HEK293T (cell line): Measurements from ENCODE around the gene CLDN1.

ENCODE experiments used
- BHLHE40 ChIP-seq: fragments of 450-650 bp; IDR thresholded peaks from 2 replicates; pipeline ENCODE4 v1.6.1; 2016; ENCODE audit warnings: mild to moderate bottlenecking, moderate library complexity, borderline replicate concordance
- ELF4 ChIP-seq: fragments of 450-650 bp; IDR thresholded peaks from 2 replicates; pipeline ENCODE4 v1.6.1; 2017; ENCODE audit warnings: antibody characterized with exemption
- FOXA1 ChIP-seq: fragments of 450-650 bp; IDR thresholded peaks from 2 replicates; pipeline ENCODE4 v1.6.1; 2016; ENCODE audit warnings: mild to moderate bottlenecking
- FOXM1 ChIP-seq: fragments of 450-650 bp; IDR thresholded peaks from 2 replicates; pipeline ENCODE4 v1.6.1; 2017; ENCODE audit warnings: mild to moderate bottlenecking, borderline replicate concordance
- HDGF ChIP-seq: fragments of 450-650 bp; IDR thresholded peaks from 2 replicates; pipeline ENCODE4 v1.6.1; 2017; ENCODE audit warnings: antibody characterized with exemption, borderline replicate concordance
- SP1 ChIP-seq: fragments of 450-650 bp; IDR thresholded peaks from 2 replicates; pipeline ENCODE4 v1.6.1; 2017
- SUZ12 ChIP-seq: fragments of 450-650 bp; IDR thresholded peaks from 2 replicates; pipeline ENCODE4 v1.6.1; 2016; ENCODE audit warnings: mild to moderate bottlenecking
- TARDBP ChIP-seq: fragments of 450-650 bp; IDR thresholded peaks from 2 replicates; pipeline ENCODE4 v1.6.1; 2016
- ZNF384 ChIP-seq: fragments of 450-650 bp; IDR thresholded peaks from 2 replicates; pipeline ENCODE4 v1.6.1; 2016
- TF ChIP-seq, protein P1 (sequence below): fragments of 450-650 bp; IDR thresholded peaks from 2 replicates; pipeline ENCODE4 v1.6.1; 2016

DNA sequence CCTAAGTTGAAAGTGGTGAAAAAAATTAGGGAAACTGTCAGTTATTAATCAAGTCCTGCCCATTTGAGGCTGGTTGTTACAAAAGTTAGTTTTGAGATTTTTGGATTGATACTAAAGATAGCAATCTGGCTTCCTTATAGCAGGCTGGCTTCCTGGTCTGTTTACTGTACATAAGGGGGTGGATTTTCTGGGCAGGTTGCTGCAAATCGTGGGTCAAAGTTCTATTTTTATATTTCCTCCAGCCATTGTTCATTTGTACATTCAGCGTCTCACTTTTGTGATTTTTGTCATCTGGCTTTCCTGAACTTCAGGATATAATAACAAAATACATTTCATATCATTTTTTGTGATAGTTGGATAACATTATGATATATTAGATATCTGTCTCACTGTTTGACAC lies 49.5 kb downstream of the CLDN1 start:
- no peak for TF ChIP-seq FOXA1
- no peak for TF ChIP-seq FOXM1
- TF ChIP-seq SP1, result no peak
- TF ChIP-seq BHLHE40, result no peak
- TF ChIP-seq SUZ12, result no peak
- TF ChIP-seq ZNF384, result no peak
- TF ChIP-seq HDGF, result no peak
- no peak for TF ChIP-seq TARDBP
- TF ChIP-seq, protein P1, sequence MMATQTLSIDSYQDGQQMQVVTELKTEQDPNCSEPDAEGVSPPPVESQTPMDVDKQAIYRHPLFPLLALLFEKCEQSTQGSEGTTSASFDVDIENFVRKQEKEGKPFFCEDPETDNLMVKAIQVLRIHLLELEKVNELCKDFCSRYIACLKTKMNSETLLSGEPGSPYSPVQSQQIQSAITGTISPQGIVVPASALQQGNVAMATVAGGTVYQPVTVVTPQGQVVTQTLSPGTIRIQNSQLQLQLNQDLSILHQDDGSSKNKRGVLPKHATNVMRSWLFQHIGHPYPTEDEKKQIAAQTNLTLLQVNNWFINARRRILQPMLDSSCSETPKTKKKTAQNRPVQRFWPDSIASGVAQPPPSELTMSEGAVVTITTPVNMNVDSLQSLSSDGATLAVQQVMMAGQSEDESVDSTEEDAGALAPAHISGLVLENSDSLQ, result no peak
- no peak for TF ChIP-seq ELF4
